SK-N-SH treated with all-trans-retinoic acid at 6 μM for 48 hours (cell line): ENCODE data around the gene ZNF683.

Experiments used
- ATAC-seq: fragments of 200-7000 bp; cut with Tn5 transposase; 3 replicates; pipeline ENCODE4 v1.9.1; 2020; ENCODE audit warnings: mild to moderate bottlenecking, moderate library complexity
- ARNTL ChIP-seq: fragments of 450-650 bp; formaldehyde crosslinking; IDR thresholded peaks from 2 replicates; pipeline ENCODE4 v1.5.0; 2020; ENCODE audit warnings: low read depth, mild to moderate bottlenecking, moderate library complexity, borderline replicate concordance
- CSDC2 ChIP-seq: fragments of 250-450 bp; sonication (Bioruptor Pico); IDR thresholded peaks from 2 replicates; pipeline ENCODE4 v1.5.0; 2020; ENCODE audit warnings: mild to moderate bottlenecking, moderate library complexity
- ESRRG ChIP-seq: fragments of 250-450 bp; sonication (Bioruptor Pico); IDR thresholded peaks from 2 replicates; pipeline ENCODE4 v1.6.1; 2021; ENCODE audit warnings: mild to moderate bottlenecking
- ISL1 ChIP-seq: fragments of 250-450 bp; sonication (Bioruptor Pico); IDR thresholded peaks from 2 replicates; pipeline ENCODE4 v2.1.2; 2022; ENCODE audit warnings: mild to moderate bottlenecking, moderate library complexity
- OSR1 ChIP-seq: fragments of 250-450 bp; sonication (Bioruptor Pico); IDR thresholded peaks from 2 replicates; pipeline ENCODE4 v1.8.0; 2022; ENCODE audit warnings: moderate library complexity, mild to moderate bottlenecking, inconsistent platforms
- PPARA ChIP-seq: fragments of 250-450 bp; sonication (Bioruptor Pico); IDR thresholded peaks from 2 replicates; pipeline ENCODE4 v1.5.0; 2020; ENCODE audit warnings: mild to moderate bottlenecking, borderline replicate concordance
- RARB ChIP-seq: fragments of 250-450 bp; sonication (Bioruptor Pico); IDR thresholded peaks from 2 replicates; pipeline ENCODE4 v1.8.0; 2021; ENCODE audit warnings: mild to moderate bottlenecking, moderate library complexity
- SNAI2 ChIP-seq: fragments of 250-450 bp; sonication (Bioruptor Pico); IDR thresholded peaks from 2 replicates; pipeline ENCODE4 v1.5.0; 2020; ENCODE audit warnings: mild to moderate bottlenecking, moderate library complexity
- TCF4 ChIP-seq: fragments of 250-450 bp; sonication (Bioruptor Pico); IDR thresholded peaks from 2 replicates; pipeline ENCODE4 v1.8.0; 2021; ENCODE audit warnings: mild to moderate bottlenecking, moderate library complexity, borderline replicate concordance
- TOX ChIP-seq: fragments of 250-450 bp; sonication (Bioruptor Pico); IDR thresholded peaks from 2 replicates; pipeline ENCODE4 v1.8.0; 2021; ENCODE audit warnings: mild to moderate bottlenecking, moderate library complexity, borderline replicate concordance
- ZC3H10 ChIP-seq: fragments of 250-450 bp; sonication (Bioruptor Pico); IDR thresholded peaks from 2 replicates; pipeline ENCODE4 v1.5.1; 2021; ENCODE audit warnings: mild to moderate bottlenecking, moderate library complexity
- ZFP30 ChIP-seq: fragments of 450-650 bp; formaldehyde crosslinking; IDR thresholded peaks from 2 replicates; pipeline ENCODE4 v1.5.0; 2022; ENCODE audit warnings: mild to moderate bottlenecking, moderate library complexity
- ZNF565 ChIP-seq: fragments of 450-650 bp; formaldehyde crosslinking; conservative IDR thresholded peaks from 2 replicates; pipeline ENCODE4 v1.5.0; 2020; ENCODE audit warnings: low read depth, mild to moderate bottlenecking, moderate library complexity
- ZNF70 ChIP-seq: fragments of 450-650 bp; formaldehyde crosslinking; IDR thresholded peaks from 2 replicates; pipeline ENCODE4 v1.5.0; 2020; ENCODE audit warnings: mild to moderate bottlenecking, moderate library complexity
- ZNF8 ChIP-seq: fragments of 450-650 bp; formaldehyde crosslinking; IDR thresholded peaks from 2 replicates; pipeline ENCODE4 v1.5.0; 2020; ENCODE audit warnings: mild to moderate bottlenecking, moderate library complexity
- TF ChIP-seq, protein P1 (sequence below): fragments of 250-450 bp; sonication (Bioruptor Pico); IDR thresholded peaks from 2 replicates; pipeline ENCODE4 v1.5.0; 2020; ENCODE audit warnings: mild to moderate bottlenecking, moderate library complexity
- TF ChIP-seq, protein P2 (sequence below): fragments of 250-450 bp; sonication (Bioruptor Pico); IDR thresholded peaks from 2 replicates; pipeline ENCODE4 v1.5.1; 2021; ENCODE audit warnings: mild to moderate bottlenecking, moderate library complexity
- TF ChIP-seq, protein P3 (sequence below): fragments of 250-450 bp; sonication (Bioruptor Pico); IDR thresholded peaks from 2 replicates; pipeline ENCODE4 v1.5.1; 2020; ENCODE audit warnings: low read depth, mild to moderate bottlenecking, moderate library complexity
- TF ChIP-seq, protein P4 (sequence below): fragments of 250-450 bp; sonication (Bioruptor Pico); IDR thresholded peaks from 2 replicates; pipeline ENCODE4 v1.8.0; 2021; ENCODE audit warnings: low read depth, mild to moderate bottlenecking, moderate library complexity, borderline replicate concordance

ZNF683 gene

DNA sequence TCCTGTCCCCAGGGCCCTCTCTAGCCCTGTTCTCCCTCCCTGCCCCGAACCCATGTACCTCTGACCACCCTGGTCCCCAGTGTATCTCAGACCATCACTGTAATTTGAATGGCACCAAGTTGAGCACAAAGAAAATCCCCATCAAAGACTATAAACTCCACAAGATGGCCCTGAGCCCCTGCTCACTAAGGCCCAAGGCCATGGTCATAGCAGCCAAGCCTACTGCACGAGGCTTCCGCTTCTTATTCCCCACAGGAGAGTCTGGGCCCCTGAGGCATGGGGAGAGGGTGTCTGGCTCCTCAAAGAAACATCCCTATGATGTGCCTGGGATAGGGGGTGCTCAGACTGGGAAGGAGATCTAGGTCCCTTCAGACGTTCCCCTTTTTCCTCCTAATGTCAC lies 4.5 kb downstream of the ZNF683 start:
- no peak for ATAC-seq
- TF ChIP-seq PPARA (CRISPR knock-in tag), result no peak
- TF ChIP-seq RARB (CRISPR knock-in tag), result no peak
- TF ChIP-seq, protein P1, sequence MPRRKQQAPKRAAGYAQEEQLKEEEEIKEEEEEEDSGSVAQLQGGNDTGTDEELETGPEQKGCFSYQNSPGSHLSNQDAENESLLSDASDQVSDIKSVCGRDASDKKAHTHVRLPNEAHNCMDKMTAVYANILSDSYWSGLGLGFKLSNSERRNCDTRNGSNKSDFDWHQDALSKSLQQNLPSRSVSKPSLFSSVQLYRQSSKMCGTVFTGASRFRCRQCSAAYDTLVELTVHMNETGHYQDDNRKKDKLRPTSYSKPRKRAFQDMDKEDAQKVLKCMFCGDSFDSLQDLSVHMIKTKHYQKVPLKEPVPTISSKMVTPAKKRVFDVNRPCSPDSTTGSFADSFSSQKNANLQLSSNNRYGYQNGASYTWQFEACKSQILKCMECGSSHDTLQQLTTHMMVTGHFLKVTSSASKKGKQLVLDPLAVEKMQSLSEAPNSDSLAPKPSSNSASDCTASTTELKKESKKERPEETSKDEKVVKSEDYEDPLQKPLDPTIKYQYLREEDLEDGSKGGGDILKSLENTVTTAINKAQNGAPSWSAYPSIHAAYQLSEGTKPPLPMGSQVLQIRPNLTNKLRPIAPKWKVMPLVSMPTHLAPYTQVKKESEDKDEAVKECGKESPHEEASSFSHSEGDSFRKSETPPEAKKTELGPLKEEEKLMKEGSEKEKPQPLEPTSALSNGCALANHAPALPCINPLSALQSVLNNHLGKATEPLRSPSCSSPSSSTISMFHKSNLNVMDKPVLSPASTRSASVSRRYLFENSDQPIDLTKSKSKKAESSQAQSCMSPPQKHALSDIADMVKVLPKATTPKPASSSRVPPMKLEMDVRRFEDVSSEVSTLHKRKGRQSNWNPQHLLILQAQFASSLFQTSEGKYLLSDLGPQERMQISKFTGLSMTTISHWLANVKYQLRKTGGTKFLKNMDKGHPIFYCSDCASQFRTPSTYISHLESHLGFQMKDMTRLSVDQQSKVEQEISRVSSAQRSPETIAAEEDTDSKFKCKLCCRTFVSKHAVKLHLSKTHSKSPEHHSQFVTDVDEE (CRISPR knock-in tag), result no peak
- TF ChIP-seq ZNF8 (CRISPR knock-in tag), result no peak
- TF ChIP-seq ZNF565 (CRISPR knock-in tag), result no peak
- TF ChIP-seq ISL1 (CRISPR knock-in tag), result no peak

DNA sequence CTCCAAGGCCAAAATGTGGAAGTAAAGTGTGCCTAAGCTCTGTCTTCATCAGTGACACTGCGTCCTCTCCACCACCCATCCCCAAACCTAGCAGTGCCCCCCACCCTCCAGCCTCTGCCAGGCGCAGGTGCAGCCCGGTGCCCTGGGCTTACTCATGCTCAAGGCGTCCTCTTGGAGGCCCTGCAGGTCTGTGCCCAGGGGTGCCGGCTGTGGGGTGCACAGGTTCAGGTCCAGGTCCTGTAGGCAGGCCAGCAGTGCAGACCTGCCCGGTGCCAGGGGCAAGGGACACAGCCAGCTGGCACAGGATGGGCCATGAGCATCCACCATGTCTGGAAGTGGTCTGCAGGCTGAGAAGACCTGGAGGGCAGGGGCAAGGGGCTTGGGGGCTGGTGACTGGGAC lies 5.1 kb downstream of the ZNF683 start:
- no peak for TF ChIP-seq ZFP30 (CRISPR knock-in tag)
- TF ChIP-seq ESRRG (CRISPR knock-in tag), result no peak
- no peak for TF ChIP-seq ARNTL (CRISPR knock-in tag)
- TF ChIP-seq ZNF70 (CRISPR knock-in tag), result no peak
- TF ChIP-seq SNAI2 (CRISPR knock-in tag), result no peak
- TF ChIP-seq PPARA (CRISPR knock-in tag), result no peak
- TF ChIP-seq RARB (CRISPR knock-in tag), result no peak
- TF ChIP-seq, protein P2, sequence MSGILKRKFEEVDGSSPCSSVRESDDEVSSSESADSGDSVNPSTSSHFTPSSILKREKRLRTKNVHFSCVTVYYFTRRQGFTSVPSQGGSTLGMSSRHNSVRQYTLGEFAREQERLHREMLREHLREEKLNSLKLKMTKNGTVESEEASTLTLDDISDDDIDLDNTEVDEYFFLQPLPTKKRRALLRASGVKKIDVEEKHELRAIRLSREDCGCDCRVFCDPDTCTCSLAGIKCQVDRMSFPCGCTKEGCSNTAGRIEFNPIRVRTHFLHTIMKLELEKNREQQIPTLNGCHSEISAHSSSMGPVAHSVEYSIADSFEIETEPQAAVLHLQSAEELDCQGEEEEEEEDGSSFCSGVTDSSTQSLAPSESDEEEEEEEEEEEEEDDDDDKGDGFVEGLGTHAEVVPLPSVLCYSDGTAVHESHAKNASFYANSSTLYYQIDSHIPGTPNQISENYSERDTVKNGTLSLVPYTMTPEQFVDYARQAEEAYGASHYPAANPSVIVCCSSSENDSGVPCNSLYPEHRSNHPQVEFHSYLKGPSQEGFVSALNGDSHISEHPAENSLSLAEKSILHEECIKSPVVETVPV (CRISPR knock-in tag), result no peak
- no peak for TF ChIP-seq ZNF565 (CRISPR knock-in tag)
- TF ChIP-seq, protein P3, sequence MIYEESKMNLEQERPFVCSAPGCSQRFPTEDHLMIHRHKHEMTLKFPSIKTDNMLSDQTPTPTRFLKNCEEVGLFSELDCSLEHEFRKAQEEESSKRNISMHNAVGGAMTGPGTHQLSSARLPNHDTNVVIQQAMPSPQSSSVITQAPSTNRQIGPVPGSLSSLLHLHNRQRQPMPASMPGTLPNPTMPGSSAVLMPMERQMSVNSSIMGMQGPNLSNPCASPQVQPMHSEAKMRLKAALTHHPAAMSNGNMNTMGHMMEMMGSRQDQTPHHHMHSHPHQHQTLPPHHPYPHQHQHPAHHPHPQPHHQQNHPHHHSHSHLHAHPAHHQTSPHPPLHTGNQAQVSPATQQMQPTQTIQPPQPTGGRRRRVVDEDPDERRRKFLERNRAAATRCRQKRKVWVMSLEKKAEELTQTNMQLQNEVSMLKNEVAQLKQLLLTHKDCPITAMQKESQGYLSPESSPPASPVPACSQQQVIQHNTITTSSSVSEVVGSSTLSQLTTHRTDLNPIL (CRISPR knock-in tag), result no peak
- no peak for TF ChIP-seq TOX (CRISPR knock-in tag)
- no peak for ATAC-seq

DNA sequence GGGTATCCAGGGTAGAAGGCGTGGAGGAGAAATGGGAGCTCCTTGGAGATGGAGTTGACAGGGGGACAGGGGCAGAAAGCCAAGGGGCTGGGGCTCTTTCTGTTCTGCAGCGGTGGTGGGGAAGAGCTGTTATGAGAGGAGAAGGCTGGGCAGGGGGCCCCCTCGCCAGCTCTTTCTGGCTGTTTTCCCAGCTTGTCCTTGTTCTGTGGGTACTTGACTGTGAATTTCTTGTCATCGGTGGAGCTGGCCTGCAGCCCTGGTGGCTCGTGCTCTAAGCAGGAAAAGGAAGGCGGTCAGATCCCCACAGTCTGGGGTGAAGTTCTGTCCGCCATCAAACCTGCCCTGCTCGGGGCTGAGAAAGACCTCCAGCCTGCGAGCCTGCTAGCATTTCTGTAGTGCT lies 7.6 kb downstream of the ZNF683 start:
- no peak for ATAC-seq

More for the DNA sequence above, 7.6 kb downstream of the ZNF683 start:
- TF ChIP-seq OSR1 (no peak), ISL1 (CRISPR knock-in tag) (no peak), PPARA (CRISPR knock-in tag) (no peak), CSDC2 (CRISPR knock-in tag) (no peak), ZC3H10 (no peak), TCF4 (no peak), ZFP30 (CRISPR knock-in tag) (no peak), RARB (CRISPR knock-in tag) (no peak)
- TF ChIP-seq, protein P2 (CRISPR knock-in tag), result no peak
- TF ChIP-seq, protein P3 (CRISPR knock-in tag), result no peak
- TF ChIP-seq, protein P4, sequence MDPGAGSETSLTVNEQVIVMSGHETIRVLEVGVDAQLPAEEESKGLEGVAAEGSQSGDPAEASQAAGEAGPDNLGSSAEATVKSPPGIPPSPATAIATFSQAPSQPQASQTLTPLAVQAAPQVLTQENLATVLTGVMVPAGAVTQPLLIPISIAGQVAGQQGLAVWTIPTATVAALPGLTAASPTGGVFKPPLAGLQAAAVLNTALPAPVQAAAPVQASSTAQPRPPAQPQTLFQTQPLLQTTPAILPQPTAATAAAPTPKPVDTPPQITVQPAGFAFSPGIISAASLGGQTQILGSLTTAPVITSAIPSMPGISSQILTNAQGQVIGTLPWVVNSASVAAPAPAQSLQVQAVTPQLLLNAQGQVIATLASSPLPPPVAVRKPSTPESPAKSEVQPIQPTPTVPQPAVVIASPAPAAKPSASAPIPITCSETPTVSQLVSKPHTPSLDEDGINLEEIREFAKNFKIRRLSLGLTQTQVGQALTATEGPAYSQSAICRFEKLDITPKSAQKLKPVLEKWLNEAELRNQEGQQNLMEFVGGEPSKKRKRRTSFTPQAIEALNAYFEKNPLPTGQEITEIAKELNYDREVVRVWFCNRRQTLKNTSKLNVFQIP (CRISPR knock-in tag), result no peak
